ENCODE results near the gene CLK1.
"Not testable (repeated sequence)": the region's sequence is repeated elsewhere in the genome, so short reads cannot be mapped to it uniquely, and the experiment has no call there.

CLK1 gene

DNA sequence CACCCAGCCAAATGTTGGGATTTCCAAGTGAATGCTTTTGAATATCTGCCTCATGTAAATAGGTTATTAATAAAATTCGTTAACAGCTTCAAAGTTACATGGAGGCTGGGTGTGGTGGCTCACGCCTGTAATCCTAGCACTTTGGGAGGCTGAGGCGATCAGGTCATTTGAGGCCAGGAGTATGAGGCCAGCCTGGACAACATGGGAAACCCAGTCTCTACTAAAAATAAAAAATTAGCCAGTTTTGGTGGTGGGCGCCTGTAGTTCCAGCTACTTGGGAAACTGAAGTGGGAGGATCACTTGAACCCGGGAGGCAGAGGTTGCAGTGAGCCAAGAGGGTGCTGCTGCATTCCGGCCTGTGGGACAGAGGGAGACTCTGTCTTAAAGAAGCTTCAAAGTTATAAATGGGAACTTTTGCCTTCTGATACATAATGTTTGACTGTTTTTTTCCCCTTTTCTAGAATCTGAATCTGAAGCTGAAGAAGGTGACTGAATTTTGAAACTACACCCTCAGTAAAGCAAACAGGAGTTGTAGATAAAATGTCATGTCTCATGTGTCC, 42.7 kb downstream of the CLK1 start:
- TF ChIP-seq, protein P1, sequence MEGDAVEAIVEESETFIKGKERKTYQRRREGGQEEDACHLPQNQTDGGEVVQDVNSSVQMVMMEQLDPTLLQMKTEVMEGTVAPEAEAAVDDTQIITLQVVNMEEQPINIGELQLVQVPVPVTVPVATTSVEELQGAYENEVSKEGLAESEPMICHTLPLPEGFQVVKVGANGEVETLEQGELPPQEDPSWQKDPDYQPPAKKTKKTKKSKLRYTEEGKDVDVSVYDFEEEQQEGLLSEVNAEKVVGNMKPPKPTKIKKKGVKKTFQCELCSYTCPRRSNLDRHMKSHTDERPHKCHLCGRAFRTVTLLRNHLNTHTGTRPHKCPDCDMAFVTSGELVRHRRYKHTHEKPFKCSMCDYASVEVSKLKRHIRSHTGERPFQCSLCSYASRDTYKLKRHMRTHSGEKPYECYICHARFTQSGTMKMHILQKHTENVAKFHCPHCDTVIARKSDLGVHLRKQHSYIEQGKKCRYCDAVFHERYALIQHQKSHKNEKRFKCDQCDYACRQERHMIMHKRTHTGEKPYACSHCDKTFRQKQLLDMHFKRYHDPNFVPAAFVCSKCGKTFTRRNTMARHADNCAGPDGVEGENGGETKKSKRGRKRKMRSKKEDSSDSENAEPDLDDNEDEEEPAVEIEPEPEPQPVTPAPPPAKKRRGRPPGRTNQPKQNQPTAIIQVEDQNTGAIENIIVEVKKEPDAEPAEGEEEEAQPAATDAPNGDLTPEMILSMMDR (IDR thresholded peaks at IDR 0.05; ENCODE audit: low read depth, low read length), result no peak
- no peak overlapping the region for H3K4me3 ChIP-seq (replicated peaks in 1 of 2; ENCODE audit: low read depth in 2 of 2, low read length in 2 of 2)
- DNase-seq (ENCODE audit: low read depth in 2 of 2), result no peak

DNA sequence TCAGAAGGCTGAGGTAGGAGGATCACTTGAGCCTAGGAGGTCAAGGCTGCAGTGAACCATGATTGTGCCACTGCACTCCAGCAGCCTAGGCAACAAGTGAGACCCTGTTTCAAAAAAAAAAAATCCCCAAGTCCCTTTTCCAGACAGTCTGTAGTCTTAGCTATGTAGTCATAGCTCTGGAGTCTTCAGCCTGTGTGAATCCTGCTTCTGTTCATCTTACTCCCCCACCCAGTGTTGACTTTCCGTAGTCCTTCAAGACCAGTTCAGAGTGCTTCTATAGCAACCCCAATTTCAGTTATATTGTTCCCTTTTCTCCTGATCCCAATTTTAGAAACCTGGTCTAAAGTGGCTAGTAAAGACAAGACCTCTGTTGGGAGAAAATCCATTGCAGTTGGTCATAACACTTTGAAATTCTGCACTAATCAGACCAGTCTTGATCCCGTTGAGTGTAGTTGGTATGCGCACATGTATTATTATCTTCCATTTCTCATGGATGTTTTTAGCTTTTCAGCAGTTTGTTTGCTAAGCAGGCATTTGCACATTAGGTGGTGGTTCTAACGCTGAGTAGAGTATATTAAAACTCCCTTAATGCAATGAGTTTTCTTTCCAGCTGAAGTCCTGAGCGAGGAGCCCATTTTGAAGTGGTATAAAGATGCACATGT, 43.8 kb downstream of the CLK1 start:
- TF ChIP-seq, protein P1 (IDR thresholded peaks at IDR 0.05; ENCODE audit: low read depth, low read length), result no peak
- no peak overlapping the region for H3K4me3 ChIP-seq (replicated peaks in 1 of 2; ENCODE audit: low read depth in 2 of 2, low read length in 2 of 2)
- DNase-seq (ENCODE audit: low read depth in 2 of 2), result no peak

DNA sequence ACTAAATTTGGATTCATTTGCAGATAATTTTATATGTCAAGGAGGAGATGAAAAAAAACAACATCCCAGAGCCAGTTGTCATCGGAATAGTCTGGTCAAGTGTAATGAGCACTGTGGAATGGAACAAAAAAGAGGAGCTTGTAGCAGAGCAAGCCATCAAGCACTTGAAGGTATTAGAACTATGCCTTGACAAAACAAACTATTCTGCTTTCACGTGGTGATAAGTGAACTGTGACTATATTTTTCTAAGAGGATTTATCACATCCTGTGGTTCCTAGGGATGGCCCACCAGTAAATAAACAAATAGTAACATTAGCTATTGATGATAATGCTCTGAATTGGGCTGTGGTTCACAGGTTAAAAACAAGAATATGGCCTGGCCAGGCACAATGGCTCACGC, 45.7 kb downstream of the CLK1 start:
- not testable (repeated sequence) for DNase-seq (ENCODE audit: low read depth in 2 of 2); H3K4me3 ChIP-seq (replicated peaks in 1 of 2; ENCODE audit: low read depth in 2 of 2, low read length in 2 of 2)

DNA sequence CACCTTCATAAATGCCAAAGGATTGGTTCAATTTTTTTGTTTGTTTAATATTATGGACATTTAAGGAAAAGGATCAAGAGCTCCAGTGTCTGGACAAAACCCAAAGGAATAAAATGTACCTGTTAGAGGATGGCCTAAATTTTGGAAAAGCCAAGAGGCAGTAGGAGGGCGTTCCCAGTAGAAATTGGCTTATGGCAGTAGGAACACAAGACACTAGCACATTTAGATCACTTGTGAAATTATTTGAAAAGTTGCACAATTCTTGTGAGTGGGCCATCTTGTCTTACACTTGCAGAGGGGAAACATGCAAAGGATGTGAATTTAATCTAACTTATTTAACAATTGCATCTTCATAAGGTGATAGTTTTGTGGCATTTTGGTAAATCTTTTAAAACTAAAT, 49.5 kb downstream of the CLK1 start:
- DNase-seq (ENCODE audit: low read depth in 2 of 2), result peak; percentile 51
- no peak overlapping the region for H3K4me3 ChIP-seq (replicated peaks in 1 of 2; ENCODE audit: low read depth in 2 of 2, low read length in 2 of 2)
- TF ChIP-seq, protein P1 (IDR thresholded peaks at IDR 0.05; ENCODE audit: low read depth, low read length), result no peak

DNA sequence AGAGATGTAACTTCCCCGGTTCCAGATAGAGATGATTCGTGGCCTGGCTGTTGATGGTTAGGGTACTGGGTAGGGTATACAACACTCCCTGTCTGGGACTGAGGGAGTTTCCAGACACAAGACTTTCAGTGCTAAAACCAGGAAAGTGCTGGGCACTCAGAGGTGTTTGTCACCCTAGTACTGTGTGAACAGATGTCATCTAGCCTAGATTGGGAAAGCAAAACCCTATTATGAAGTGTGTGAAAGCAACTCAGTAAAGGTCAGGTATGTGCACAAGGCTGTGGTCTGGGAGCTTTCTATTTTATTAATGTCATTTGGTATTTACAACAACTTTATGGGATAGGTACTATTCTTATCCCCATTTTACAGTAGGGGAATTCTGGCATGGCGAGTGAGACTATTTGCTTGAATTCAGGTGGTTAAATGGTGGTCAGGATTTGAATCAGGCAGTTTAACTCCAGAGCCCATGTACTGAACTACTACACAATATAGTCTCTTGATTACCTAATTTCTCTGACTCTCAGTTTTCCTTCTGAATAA, 50.1 kb downstream of the CLK1 start:
- DNase-seq (ENCODE audit: low read depth in 2 of 2), result no peak
- H3K4me3 ChIP-seq (replicated peaks in 1 of 2; ENCODE audit: low read depth in 2 of 2, low read length in 2 of 2), result peak overlapping the region in 1 of 2 donors; percentile 26
- TF ChIP-seq, protein P1 (IDR thresholded peaks at IDR 0.05; ENCODE audit: low read depth, low read length), result no peak

DNA sequence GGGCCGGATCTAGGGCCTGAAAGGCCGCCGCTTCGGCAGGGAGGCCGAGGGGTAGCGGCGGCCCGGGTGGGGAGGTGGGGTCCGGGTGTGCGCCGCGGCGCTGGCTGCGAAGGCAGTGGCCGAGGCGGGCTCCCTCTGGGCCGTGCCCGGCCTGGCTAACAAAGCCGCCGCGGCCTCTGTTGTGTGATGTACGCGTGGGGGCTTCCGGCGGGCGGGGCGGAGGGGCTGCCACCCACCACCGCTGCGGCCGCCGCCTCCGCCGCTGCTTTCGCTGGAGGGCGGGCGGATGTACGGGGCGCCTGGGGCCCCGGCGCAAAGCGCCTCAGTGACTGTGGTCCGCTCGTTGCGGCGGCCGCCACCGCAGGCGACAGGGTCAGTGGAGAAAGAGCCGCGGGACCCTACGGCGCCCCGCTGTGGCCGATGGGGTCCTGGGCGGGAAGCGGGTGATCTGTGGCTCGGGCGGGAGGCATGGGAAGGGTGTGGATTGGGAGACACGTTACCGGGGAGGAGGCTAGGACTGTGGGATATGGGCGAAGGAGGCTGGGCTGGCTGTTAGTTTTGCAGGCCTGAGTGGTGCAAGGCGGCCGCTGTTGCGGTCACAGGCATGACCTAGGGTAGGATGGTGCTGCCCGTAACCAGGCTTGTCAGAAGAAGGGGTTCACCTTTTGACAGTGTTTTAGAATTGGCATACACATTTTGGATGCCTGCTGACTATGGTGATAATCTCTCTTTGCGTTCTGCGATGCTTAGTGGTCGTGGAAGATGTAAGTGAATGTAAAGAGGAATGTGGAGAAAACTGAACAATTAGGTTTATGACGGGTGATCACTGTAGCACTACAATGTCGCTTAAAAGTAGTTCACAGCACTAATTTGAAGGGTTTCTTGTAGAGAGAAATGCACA, 52.1 kb downstream of the CLK1 start:
- DNase-seq (ENCODE audit: low read depth in 2 of 2), result peak; percentile 62 to 68
- TF ChIP-seq, protein P1 (IDR thresholded peaks at IDR 0.05; ENCODE audit: low read depth, low read length), result peak; percentile 57
- peak overlapping the region; percentile 81 to 85 for H3K4me3 ChIP-seq (replicated peaks in 1 of 2; ENCODE audit: low read depth in 2 of 2, low read length in 2 of 2)
